OCI-M1 (cell line): ENCODE measurements around the gene CLDN10.

Experiments
- DNase-seq: peaks from one replicate; lab custom pipeline; 2025; lab: John Stamatoyannopoulos, UW

The CLDN10 gene

DNA sequence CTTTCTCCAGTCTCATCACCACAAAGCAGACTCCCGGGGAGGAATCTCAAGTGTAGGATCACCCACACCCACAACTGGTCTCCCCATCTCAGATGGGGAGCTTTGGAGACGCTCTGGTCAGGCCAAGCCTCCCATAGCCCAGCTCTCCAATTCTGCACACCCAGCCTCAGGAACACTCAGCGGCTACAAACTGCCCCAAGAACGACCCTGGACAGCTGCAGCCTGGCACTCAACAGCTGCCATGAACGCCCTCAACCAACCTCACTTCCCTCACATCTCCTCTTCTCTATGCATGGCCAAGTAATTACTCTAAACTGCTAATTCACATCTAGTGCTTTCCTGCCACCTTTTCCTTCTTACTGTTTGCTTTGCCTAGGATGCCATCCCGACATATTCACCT, 49.4 kb downstream of the CLDN10 start:
- DNase-seq, result no peak

DNA sequence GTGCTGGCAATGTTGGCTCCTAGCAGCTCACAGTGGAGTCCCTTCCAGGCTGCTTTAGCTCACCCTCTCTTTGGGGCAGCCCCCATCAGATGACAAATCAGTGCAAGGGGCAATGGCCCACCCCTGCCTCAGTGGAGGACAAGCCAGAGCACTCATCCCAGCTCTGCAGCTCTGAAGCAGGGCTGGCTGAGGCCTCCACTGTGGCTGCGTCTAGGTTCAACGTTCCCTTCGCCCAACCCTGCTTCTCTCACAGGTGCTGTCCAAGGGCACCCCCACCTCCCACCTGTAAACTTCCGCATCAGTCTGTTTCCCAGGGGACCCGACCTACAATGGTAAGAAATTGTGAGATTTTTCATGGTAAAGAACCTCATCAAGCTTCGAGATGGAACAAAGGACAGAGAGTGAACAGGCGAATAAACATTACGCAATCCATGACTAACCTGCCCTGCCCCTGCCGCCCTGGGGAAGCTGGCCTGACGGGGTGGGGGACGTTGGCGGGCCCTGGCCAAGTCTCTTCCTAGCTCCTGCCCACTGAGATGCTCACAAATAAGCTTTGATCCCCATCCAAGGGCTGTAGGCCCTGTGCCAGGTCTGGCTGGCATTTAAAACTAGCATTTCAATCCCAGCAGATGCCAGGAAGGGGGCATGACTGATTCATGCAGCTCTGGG, 51.5 kb downstream of the CLDN10 start:
- no peak for DNase-seq

DNA sequence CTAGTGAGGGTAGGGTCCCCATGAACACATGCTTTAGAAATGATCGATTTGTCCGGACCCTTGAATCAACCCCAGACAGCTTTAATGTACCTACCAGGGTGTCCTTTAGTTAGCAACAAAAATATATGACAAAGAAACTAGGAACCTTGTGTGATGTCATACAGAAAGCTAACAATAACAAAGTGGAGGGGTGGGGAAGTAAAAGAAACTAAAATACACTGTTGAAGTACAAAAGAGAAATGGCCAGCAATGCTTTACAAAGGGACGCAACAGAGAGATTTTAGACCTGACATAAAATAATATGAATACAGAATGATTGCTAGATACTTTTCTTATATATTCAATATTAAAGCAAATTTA, 52.0 kb downstream of the CLDN10 start:
- DNase-seq, result no peak

DNA sequence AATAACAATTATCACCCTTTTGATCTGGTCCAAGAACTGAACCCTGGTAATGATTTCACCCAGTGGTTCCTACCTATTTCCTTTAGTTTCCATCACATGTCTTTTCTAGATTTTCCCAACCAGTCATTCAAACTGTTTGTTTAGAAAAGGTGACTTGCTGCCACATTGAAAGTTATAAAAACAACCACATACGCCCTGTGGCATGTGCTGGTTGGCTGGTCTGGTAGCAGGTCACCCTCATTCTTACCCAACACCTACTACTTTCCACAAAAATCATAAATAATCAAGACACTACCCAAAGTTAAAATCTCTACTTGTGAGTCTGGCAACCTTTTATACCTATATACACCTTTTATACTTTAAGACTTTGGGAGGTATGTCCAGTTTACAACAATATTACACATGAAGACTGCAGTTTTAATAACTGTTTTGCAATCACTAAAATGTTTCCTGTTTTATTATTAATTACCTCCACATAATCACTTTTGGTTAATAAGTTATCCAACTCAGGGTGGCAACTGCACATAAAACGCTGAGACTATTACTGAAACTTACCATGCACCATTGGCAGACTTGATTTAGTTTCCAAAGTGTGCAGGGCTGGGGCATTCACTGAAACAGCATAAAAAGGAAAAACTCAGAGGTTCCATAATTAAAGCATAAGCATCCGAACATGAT, 53.1 kb downstream of the CLDN10 start:
- no peak for DNase-seq

DNA sequence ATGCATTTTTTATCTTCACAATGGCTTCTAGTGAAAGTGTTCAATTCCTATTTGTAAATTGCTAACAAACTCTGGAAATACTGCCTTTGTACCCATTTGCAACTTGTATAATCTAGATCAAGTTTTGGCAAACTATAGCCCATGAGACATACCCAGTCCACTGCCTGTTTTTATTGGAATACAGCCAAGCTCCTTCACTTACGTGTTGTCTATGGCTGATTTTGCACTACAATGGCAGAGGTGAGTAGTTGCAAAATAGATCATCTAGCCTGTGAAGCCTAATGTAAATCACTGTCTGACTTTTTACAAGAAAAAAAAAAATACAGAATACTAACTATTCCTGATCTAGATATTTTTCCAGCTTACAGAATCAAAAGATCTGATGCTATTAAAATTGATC, 54.8 kb downstream of the CLDN10 start:
- no peak for DNase-seq

DNA sequence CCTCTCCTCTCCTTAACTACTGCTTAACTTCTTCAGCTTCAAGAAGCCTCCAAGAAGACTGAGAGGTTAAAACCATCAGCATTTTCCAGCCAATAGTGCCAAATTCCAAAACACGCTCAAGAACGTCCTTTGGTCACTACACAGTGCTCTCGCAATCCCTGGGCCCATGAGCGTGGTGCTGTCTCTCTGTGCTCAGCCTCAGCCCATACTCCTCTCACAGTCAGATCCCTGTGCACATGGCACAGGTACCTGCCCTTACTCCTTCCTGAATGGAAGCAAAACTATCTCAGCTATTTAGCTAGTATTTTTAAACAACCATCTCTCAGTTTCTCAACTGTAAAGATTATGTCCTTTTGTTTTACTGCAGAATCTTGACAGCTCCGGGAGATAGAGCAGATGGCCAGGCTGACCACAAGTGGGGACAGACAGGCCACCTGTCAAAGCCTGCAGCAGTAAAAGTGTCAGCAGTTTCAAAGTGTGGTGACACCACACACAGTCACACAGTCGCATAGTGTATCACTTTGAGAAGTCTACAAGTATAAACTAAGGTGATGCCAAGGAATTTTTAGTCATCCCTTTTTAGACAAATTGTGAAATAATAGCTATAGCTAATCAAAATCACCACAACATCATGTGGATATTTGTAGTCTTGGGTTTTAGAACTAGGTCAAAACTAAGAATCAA, 56.3 kb downstream of the CLDN10 start:
- DNase-seq, result no peak

DNA sequence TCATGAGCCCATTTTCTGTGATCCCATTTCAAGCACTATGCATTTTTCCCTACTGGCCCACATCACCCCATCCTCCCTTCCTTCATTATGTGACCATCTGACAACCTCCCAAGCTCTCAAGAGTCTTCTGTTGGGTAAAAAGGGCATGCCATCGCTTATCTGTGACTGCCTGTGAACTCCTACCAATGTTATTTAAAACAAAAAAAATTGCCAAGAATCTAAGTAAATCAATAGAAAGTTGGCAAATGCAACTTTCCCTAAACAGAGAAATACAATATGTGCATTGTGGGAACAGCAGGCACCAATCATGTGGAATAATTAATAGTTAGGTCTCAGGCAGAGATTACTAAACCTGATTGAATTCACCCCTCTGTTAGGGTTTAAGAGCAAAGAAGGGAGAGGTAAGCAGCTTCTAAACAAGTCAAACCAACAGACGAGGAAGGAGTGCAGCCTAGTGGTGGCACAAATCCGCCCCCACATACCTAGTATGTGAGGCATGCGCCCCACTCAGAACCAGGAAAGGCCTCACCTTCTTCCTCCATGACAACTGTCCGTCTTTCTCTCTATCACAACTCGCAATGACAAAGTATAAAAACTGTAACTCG, 62.2 kb downstream of the CLDN10 start:
- no peak for DNase-seq

DNA sequence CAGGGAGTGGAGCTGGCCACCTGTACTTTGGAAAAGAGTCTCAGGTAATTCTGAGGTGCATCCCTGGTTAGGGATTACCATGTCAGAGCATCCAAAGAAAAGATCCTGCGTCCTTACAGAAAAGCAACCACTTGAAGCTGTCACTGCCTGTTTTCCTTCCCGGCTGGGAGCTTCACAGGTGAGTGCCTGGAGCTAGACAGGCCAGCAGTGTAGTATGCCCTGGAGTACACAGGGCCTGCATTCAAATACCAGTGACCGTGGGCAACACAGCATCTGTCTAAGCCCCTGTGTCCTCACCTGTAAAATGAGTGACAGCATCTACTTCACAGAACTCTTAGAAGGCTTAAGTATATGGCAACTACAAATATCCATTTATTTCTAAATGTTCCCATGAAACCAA, 63.0 kb downstream of the CLDN10 start:
- DNase-seq, result no peak

DNA sequence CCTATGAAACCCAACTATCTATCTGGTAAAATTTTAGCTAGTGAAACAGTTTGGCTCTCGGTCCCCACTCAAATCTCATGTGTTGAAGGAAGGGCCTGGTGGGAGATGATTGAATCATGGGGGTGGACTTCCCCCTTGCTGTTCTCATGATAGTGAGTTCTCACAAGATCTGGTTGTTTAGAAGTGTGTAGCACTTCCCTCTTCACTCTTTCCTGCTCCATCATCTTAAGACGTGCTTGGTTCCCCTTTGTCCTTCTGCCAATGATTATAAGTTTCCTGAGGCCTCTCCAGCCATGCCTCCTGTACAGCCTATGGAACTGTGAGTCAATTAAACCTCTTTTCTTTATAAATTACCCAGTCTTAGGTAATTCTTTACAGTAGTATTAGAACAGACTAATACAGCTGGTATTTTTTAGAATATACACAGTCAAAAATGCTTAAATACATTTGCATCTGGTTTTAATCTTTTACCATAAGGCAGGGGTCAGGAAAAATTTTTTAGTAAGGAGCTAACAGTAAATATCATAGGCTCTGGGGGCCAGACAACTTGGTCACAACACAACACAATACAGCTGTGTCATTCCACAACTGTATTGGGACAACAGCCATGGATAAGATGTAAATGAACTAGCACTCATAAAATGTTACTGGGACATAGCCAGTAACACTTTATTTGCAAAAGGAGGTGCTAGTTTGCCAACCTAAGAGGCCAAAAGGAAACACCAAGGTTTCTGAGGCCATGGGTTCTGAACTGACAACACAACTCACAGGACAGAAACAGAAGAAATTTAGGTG, 67.7 kb downstream of the CLDN10 start:
- peak; percentile 10 for DNase-seq

DNA sequence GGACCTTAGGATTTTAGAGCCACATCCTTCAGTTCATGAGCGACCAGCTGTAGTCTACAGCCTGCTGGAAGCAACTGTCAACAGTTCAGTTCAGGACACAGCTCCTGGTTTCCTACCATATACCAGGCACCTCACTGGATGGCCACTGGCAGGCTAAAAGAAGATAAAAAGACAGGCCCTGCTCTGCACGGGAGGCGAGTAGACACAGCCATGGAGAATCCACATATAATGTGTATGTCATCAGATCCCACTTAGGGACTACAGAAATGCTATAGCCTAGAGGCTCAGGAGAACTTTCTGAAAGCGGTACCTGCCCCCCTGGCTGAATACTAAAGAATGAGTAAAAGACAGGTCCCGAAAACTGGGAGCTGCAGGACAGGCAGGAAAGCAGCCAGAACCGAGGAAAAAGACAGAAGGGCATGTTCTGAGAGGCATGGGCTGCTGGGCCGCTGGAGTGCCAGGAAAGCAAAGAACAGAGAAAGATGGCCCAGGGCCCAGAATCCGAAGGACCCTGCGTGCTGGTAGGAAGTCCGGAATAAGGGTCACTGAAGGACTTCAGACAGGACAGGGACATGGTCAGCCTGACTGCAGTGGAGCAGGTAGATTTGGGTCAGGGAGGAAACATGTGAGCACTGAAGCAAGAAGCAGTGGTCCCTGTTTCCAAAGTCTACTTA, 68.4 kb downstream of the CLDN10 start:
- no peak for DNase-seq

DNA sequence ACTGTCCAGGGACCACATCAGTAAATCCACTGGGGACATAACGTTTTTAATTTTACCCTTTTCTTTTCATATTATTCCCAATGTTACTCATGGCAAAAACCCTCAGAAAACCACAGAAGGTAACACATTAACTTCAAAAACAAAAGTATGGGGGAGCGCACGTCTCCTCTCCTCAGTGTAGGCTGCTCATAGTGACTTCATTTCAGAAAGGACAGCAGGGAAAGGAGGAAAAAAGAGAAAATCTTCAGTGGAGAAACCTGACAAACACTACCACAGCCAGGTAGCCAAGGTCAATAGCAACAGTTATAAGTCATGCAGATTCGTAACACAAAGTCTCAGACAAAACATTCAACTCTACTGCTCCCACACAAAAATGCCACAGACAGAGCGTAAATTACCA, 70.6 kb downstream of the CLDN10 start:
- no peak for DNase-seq

DNA sequence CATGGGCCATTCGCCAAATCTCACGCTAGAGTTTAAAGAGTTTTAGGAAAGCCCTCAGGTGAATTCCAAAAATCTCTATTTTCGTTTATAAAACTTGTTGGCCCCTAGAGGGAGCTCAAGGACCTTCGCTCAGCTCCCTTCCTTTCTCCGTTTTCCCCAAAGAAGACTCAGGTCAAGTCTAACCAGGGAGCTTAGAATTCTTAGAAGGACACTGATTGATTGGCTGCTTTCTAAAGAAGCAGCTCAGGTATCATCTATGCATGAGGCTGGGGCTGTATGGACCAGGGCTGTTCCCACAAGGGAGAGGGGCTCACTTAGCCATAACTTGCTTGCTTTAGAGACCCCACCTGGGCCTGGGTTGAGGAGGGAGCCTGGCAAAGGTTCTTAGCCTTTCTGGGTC, 71.5 kb downstream of the CLDN10 start:
- peak; percentile 75 for DNase-seq

DNA sequence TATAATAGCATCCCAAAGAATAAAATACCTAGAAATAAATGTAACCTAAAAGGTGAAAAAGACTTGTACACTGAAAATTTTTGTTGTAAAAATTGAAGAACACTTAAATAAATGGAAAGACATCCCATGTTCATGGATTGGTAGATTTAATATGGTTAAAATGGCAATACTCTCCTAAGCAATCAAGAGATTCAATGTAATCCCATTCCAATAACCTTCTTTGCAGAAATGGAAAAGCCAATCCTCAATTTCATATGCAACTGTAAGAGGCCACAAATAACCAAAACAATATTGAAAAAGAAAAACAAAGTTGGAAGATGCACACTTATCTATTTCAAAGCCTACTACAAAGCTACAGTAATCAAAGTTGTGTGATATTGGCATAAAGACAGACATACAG, 74.2 kb downstream of the CLDN10 start:
- no peak for DNase-seq

DNA sequence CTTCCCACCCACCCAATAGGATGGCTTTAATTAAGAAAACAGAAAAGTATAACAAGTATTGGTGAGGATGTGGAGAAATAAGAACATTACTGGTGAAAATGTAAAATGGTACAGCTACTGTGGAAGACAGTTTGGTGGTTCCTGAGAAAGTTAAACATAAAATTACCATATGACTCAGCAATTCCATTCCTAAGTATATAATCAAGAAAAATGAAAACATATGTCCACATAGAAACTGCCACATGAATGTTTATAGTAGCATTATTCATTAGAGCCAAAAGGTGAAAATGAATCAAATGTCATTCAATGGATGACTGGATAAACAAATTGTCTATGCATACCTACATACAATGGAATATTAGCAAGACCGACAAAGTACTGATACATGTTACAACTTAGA, 75.1 kb downstream of the CLDN10 start:
- no peak for DNase-seq

DNA sequence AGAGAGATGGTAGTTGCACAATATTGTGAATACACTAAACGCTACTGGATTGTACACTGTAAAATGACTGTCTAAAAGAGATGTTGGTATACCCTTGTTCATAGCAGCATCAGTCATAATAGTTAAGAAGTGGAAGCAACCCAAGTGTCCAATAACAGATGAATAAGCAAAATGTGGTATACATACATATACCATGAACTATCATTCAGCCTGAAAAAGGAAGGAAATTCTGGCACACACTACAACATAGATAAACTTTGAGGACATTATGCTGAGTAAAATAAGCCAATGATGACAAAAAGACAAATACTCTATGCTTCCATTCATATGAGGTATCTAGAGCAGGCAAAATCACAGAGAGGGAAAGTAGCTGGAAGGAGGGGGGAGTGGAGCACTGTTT, 76.0 kb downstream of the CLDN10 start:
- DNase-seq, result no peak

DNA sequence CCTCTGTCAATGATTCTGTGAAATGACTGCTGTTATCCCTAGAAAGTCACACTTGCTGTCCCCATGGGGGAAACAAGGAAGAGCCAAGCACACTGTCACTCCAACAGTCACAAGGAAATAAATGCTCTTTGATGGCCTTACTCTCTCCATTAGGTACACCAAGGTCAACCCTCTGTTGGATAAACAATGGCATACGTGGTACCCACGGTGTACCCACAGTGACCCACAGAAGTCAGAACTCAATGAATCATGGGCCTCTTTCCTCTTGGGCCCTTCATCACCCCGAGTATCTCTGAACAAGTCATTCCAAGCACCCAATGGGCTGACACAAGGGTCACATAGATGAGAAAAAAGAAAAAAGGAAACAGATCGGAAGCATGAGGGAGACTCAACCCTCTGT, 76.6 kb downstream of the CLDN10 start:
- DNase-seq, result no peak
